GM12873 (cell line): ENCODE measurements around the gene LMNA.

ENCODE experiments used
- TF ChIP-seq, protein P1 (sequence below): IDR thresholded peaks from 2 replicates; pipeline ENCODE4 v1.5.1; 2012; ENCODE audit warnings: low read depth, mild to moderate bottlenecking, moderate library complexity, low read length, control low read depth; ENCODE audit not compliant: insufficient read depth; ENCODE audit errors: missing control alignments

LMNA gene

DNA sequence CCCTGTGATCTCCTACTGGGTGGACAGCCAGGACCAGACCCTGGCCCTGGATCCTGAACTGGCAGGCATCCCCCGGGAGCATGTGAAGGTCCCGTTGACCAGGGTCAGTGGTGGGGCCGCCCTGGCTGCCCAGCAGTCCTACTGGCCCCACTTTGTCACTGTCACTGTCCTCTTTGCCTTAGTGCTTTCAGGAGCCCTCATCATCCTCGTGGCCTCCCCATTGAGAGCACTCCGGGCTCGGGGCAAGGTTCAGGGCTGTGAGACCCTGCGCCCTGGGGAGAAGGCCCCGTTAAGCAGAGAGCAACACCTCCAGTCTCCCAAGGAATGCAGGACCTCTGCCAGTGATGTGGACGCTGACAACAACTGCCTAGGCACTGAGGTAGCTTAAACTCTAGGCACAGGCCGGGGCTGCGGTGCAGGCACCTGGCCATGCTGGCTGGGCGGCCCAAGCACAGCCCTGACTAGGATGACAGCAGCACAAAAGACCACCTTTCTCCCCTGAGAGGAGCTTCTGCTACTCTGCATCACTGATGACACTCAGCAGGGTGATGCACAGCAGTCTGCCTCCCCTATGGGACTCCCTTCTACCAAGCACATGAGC is 62.2 kb downstream of the LMNA start:
- TF ChIP-seq, protein P1, sequence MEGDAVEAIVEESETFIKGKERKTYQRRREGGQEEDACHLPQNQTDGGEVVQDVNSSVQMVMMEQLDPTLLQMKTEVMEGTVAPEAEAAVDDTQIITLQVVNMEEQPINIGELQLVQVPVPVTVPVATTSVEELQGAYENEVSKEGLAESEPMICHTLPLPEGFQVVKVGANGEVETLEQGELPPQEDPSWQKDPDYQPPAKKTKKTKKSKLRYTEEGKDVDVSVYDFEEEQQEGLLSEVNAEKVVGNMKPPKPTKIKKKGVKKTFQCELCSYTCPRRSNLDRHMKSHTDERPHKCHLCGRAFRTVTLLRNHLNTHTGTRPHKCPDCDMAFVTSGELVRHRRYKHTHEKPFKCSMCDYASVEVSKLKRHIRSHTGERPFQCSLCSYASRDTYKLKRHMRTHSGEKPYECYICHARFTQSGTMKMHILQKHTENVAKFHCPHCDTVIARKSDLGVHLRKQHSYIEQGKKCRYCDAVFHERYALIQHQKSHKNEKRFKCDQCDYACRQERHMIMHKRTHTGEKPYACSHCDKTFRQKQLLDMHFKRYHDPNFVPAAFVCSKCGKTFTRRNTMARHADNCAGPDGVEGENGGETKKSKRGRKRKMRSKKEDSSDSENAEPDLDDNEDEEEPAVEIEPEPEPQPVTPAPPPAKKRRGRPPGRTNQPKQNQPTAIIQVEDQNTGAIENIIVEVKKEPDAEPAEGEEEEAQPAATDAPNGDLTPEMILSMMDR = no peak

DNA sequence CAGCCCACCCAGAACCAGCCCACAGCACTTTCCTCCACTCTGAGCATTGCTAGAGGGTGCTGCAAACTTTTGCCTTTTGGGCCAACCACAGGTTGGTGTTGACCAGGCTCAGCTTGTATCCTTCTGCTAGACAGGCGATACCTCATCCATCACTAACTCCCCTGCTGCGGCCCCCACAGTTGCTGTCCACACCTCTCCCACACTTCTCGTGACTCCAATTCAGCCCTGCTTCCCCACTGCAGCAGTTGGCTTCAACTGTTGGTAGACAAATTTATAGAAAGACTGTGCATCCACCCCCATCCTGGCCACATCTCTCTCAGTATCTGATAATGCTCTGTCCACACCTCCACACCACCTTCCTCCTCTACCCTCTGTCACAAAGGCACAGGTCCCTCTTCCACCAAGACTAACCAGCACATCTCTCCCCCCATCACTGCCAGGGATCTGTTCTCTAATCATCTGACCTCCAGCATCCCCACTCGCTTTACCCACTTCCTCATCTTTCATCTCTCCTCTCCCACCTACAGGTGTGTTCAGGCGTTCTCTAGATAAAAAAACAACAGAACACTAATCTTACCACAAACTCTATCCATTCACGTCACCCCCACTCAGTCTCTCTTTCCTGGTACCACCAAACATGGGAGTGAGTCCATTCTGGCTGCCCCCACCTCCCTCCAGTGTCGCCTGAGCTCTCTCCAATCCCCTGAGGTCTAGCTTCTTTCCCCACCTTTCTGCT is 63.6 kb downstream of the LMNA start:
- TF ChIP-seq, protein P1 = no peak

DNA sequence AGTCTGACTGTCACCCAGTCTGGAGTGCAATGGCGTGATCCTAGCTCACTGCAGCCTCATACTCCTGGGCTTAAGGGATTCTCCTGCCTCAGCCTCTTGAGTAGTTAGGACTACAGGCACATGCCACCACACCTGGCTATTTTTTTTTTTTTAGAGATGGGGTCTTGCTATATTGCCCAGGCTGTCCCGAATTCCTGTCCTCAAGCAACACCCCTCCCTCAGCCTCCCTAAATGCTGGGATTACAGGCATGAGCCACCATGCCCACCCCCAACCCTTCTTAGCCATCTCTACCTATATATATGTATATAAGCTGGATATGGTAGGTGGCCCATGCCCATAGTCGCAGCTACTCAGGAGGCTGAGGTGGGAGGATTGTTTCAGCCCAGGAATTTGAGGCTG is 66.0 kb downstream of the LMNA start:
- TF ChIP-seq, protein P1 = no peak
